Muscle of leg (tissue), 16 donors: ENCODE measurements around the gene SCRN3. TPM values are rescaled to one million over a fixed set of nuclear protein-coding genes. Genes with fewer than 3 reads are reported as not detected.
A peak's percentile ranks its signal among the peaks of the same experiment; 100 is the strongest.
"Not testable (repeated sequence)": the region's sequence is repeated elsewhere in the genome, so short reads cannot be mapped to it uniquely, and the experiment has no call there.

ENCODE experiments used
- DNase-seq: peaks from one replicate; pipeline ENCODE4 v3.0.0; 2013
- H3K27ac ChIP-seq: one replicate; pipeline ENCODE4 v1.5.1; 2013; ENCODE audit warnings: mild to moderate bottlenecking, low read length, control low read depth
- H3K27me3 ChIP-seq: one replicate; pipeline ENCODE4 v1.6.1; 2013; ENCODE audit warnings: low read length; ENCODE audit not compliant: control insufficient read depth, insufficient read depth
- H3K36me3 ChIP-seq: one replicate; pipeline ENCODE4 v1.6.1; 2013; ENCODE audit warnings: low read length; ENCODE audit not compliant: control insufficient read depth, insufficient read depth
- H3K4me1 ChIP-seq: one replicate; pipeline ENCODE4 v1.6.1; 2013; ENCODE audit warnings: low read length; ENCODE audit not compliant: control insufficient read depth, insufficient read depth
- H3K4me3 ChIP-seq: one replicate; pipeline ENCODE4 v1.5.1; 2013; ENCODE audit warnings: low read length, control low read depth
- H3K9me3 ChIP-seq: replicated peaks from 2 replicates; pipeline ENCODE4 v1.6.1; 2013; ENCODE audit warnings: low read depth, low read length; ENCODE audit not compliant: control insufficient read depth
- WGBS: methylation state at CpG from one replicate; pipeline ENCODE4 v1.1.5; 2013; ENCODE audit warnings: missing lambda C conversion rate; ENCODE audit not compliant: insufficient coverage; 5-methylcytosine and 5-hydroxymethylcytosine counted together
- long read RNA-seq, 11 donors: transcript quantifications; one replicate each; lab custom pipeline, GENCODE V29; 2026
- polyA plus RNA-seq, 8 donors: library from polyadenylated mRNA; unstranded; fragments of 120-200 nt; gene quantifications; one replicate each; pipeline versions ENCODE4 v1.2.1 to v1.2.3, GENCODE V29; 2013; ENCODE audit warnings: inconsistent platforms in 1 of 8, low replicate concordance in 1 of 8; ENCODE audit not compliant: insufficient read length in 8 of 8, insufficient read depth in 1 of 8
- total RNA-seq: library from RNA; stranded (reverse); fragments of 120-200 nt; gene quantifications from one replicate; pipeline ENCODE4 v1.2.4, GENCODE V29; 2013

SCRN3 gene, protein sequence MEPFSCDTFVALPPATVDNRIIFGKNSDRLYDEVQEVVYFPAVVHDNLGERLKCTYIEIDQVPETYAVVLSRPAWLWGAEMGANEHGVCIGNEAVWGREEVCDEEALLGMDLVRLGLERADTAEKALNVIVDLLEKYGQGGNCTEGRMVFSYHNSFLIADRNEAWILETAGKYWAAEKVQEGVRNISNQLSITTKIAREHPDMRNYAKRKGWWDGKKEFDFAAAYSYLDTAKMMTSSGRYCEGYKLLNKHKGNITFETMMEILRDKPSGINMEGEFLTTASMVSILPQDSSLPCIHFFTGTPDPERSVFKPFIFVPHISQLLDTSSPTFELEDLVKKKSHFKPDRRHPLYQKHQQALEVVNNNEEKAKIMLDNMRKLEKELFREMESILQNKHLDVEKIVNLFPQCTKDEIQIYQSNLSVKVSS
- total RNA-seq (32.0 TPM), polyA plus RNA-seq (10 to 100 TPM; 19.4 to 35.0 (median 29.7) TPM)
- long read RNA-seq, donor 1, partial matches to known transcripts: 55 of 57 reads
- long read RNA-seq, donor 1, other reads (novel, unspliced or antisense): 0 of 57 reads
- long read RNA-seq, donor 2: 0 reads
- long read RNA-seq, donor 3, partial matches to known transcripts: 0 of 1 reads
- long read RNA-seq, donor 3, other reads (novel, unspliced or antisense): 0 of 1 reads
- long read RNA-seq, donor 4, partial matches to known transcripts: 0 of 1 reads
- long read RNA-seq, donor 4, other reads (novel, unspliced or antisense): 0 of 1 reads
- long read RNA-seq, donor 5, transcript SCRN3-201 (8 exons, 3,037 nt): major isoform, 5 of 6 reads
- long read RNA-seq, donor 5, partial matches to known transcripts: 0 of 6 reads
- long read RNA-seq, donor 5, other reads (novel, unspliced or antisense): 0 of 6 reads
- long read RNA-seq, donor 6, partial matches to known transcripts: 0 of 5 reads
- long read RNA-seq, donor 6, other reads (novel, unspliced or antisense): 0 of 5 reads
- long read RNA-seq, donor 7, partial matches to known transcripts: 0 of 4 reads
- long read RNA-seq, donor 7, other reads (novel, unspliced or antisense): 0 of 4 reads
- long read RNA-seq, donor 8, partial matches to known transcripts: 0 of 3 reads
- long read RNA-seq, donor 8, other reads (novel, unspliced or antisense): 0 of 3 reads
- long read RNA-seq, donor 9, partial matches to known transcripts: 0 of 4 reads
- long read RNA-seq, donor 9, other reads (novel, unspliced or antisense): 0 of 4 reads
- long read RNA-seq, donor 10, partial matches to known transcripts: 0 of 1 reads
- long read RNA-seq, donor 10, other reads (novel, unspliced or antisense): 0 of 1 reads
- long read RNA-seq, donor 11: 0 reads

DNA sequence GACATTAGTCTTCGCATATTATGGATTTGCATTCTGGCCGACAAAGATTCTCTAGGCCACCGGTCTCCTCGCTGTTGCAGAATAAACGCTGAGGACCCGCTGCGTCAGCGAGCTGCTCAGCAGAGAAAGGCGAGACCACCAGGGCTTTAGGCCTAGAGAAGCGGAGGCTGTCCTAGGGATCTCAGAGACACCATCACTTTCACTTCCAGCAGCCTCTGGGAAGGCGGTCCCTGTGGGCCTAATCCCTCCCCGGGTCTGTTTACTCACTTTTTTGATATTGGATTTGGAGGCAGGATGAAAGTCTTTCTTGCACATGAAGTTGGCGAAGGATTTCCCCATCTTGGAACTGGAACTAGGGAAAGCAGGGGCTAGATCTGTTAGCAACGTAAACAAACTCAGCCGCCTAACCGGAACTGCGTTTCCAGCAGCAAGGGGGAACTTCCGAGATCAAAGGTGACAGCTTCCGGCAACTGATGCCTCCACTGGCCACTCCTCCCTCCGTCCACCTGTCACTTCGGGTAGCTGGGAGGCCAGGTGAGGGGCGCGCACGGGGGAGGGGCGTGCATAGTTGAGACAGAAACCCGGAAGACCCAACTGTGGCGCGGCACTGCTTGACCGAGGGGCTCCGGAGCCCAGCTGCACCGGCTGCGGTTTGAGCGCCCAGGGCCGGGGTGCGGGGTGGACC is at the start of gene SCRN3:
SCRN3 (plus strand) TSS at position 447 of the 685 bp plus-strand sequence. CDS start 2,554 bp downstream, outside the sequence.
- H3K4me3 ChIP-seq: peak within 1 kb of the TSS; percentile 94
- no peaks in the 10 kb centered on the region for H3K9me3 ChIP-seq
- DNase-seq: peak; percentile 94
- H3K27ac ChIP-seq: peak within 1 kb of the TSS; percentile 95
- peaks cover 6% of the 10 kb centered on the region for H3K36me3 ChIP-seq
- no peaks in the 10 kb centered on the region for H3K27me3 ChIP-seq
- WGBS: 0% methylated on average over 32 of the region's 35 CpGs
- peaks cover 7% of the 10 kb centered on the region for H3K4me1 ChIP-seq

- H3K4me1 ChIP-seq: no peaks in the 10 kb centered on the region
- H3K27me3 ChIP-seq: peaks cover 2% of the 10 kb centered on the region
- no CpG with 5 or more reads among the region's 2 CpGs for WGBS
- H3K4me3 ChIP-seq: no peak overlapping the region
- DNase-seq: no peak
- peaks cover 9% of the 10 kb centered on the region for H3K36me3 ChIP-seq
- H3K27ac ChIP-seq: no peak overlapping the region
- no peaks in the 10 kb centered on the region for H3K9me3 ChIP-seq
These were observed 45.5 kb upstream of the SCRN3 start for GRCh38 chr2:174350018-174350417.

GRCh38 chr2:174350593-174351181 is 44.8 kb upstream of the SCRN3 start:
- DNase-seq: no peak
- WGBS: no CpG with 5 or more reads among the region's 2 CpGs

GRCh38 chr2:174353004-174353403 is 42.5 kb upstream of the SCRN3 start:
- DNase-seq: no peak
- no peaks in the 10 kb centered on the region for H3K9me3 ChIP-seq
- H3K27me3 ChIP-seq: no peaks in the 10 kb centered on the region
- peaks cover 5% of the 10 kb centered on the region for H3K36me3 ChIP-seq
- no CpG with 5 or more reads among the region's 1 CpG for WGBS
- no peaks in the 10 kb centered on the region for H3K4me1 ChIP-seq
- H3K27ac ChIP-seq: no peak overlapping the region
- no peak overlapping the region for H3K4me3 ChIP-seq

More at GRCh38 chr2:174350593-174351181, 44.8 kb upstream of the SCRN3 start:
- Histone ChIP-seq H3K4me1 (no peaks in the 10 kb centered on the region), H3K9me3 (no peaks in the 10 kb centered on the region), H3K27ac (no peak overlapping the region), H3K27me3 (no peaks in the 10 kb centered on the region), H3K36me3 (peaks cover 9% of the 10 kb centered on the region), H3K4me3 (no peak overlapping the region)

DNA sequence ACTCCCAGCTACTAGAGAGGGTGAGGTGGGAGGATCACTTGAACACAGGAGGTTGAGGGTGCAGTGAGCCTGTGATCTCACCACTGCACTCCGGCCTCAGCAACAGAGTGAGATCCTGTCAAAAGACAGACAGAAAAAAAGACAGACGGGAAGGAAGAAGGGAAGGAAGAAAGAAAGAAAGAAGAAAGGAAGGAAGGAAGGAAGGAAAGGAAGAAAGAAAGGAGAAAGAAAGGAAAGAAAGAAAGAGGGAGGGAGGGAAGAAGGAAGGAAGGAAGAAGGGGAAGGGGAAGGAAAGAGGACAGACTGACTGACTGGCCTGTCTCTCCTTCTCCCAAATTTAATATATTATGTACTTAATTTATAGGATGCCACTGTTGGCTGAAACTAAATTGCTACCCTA is 39.2 kb upstream of the SCRN3 start:
- H3K4me3 ChIP-seq: no peak overlapping the region
- H3K27ac ChIP-seq: no peak overlapping the region
- H3K9me3 ChIP-seq: no peaks in the 10 kb centered on the region
- DNase-seq: no peak
- H3K27me3 ChIP-seq: no peaks in the 10 kb centered on the region
- no peaks in the 10 kb centered on the region for H3K36me3 ChIP-seq
- no peaks in the 10 kb centered on the region for H3K4me1 ChIP-seq
- WGBS: 100% methylated on average over 1 of the region's 2 CpGs

DNA sequence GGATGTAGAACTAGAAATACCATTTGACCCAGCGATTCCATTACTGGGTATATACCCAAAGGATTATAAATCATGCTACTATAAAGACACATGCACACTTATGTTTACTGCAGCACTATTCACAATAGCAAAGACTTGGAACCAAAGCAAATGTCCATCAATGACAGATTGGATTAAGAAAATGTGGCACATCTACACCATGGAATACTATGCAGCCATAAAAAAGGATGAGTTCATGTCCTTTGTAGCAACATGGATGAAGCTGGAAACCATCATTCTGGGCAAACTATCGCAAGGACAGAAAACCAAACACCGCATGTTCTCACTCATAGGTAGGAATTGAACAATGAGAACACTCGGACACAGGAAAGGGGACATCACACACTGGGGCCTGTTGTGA is 35.9 kb upstream of the SCRN3 start:
- H3K36me3 ChIP-seq, H3K27me3 ChIP-seq, DNase-seq, H3K4me3 ChIP-seq, H3K9me3 ChIP-seq, H3K4me1 ChIP-seq, H3K27ac ChIP-seq: not testable (repeated sequence)
- WGBS: 100% methylated on average over 3 of the region's 4 CpGs

DNA sequence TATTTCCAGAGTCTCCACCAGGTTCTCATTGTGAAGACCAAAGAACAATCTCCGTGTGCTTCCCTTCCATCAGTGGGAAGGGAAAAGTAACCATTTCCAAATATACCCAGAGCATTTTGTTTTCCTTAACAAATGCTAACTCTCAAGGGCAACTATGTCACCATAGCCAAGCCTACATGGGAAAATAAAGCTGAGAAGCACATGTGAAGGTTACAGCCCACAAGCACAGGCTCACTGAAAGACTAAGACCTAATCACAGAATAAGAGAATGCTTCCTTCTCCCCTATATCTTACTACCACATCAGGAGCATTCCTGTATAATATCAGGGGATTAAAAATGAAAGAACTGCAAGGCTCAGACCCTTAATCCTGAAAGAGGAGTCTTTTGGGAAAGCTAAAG is 32.6 kb upstream of the SCRN3 start:
- no CpG with 5 or more reads among the region's 1 CpG for WGBS
- H3K36me3 ChIP-seq: peaks cover 20% of the 10 kb centered on the region

DNA sequence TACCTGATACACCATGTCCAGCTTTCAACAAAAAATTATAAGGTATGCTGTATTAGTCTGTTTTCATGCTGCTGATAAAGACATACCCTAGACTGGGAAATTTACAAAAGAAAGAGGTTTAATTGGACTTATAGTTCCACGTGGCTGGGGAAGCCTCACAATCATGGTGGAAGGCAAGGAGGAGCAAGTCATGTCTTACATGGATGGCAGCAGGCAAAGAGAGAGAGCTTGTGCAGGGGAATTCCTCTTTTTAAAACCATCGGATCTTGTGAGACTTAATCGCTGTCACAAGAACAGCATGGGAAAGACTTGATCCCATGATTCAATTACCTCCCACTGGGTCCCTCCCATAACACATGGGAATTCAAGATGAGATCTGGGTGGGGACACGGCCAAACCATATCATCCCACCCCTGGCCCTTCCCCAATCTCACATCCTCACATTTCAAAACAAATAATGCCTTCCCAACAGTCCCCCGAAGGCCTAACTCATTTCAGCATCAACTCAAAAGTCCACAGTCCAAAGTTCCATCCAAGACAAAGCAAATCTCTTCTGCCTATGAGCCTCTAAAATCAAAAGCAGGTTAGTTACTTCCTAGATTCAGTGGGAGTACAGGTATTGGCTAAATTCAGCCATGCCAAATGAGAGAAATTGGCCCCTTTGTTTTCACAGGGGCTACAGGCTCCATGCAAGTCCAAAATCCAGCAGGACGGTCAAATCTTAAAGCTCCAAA is 31.9 kb upstream of the SCRN3 start:
- H3K4me3 ChIP-seq, H3K4me1 ChIP-seq, H3K27me3 ChIP-seq, H3K9me3 ChIP-seq, DNase-seq, H3K27ac ChIP-seq: not testable (repeated sequence)
- 94% methylated on average over 2 of the region's 6 CpGs for WGBS
- H3K36me3 ChIP-seq: peaks cover 20% of the 10 kb centered on the region

More for the DNA sequence above, 32.6 kb upstream of the SCRN3 start:
- H3K4me3 ChIP-seq: no peak overlapping the region
- no peak for DNase-seq
- no peak overlapping the region for H3K27ac ChIP-seq
- no peaks in the 10 kb centered on the region for H3K27me3 ChIP-seq
- no peaks in the 10 kb centered on the region for H3K4me1 ChIP-seq
- H3K9me3 ChIP-seq: peaks cover 10% of the 10 kb centered on the region
